ENCODE data around the gene SLC36A2.

The SLC36A2 gene

GRCh38 chr5:151338734-151339133, 8.6 kb downstream of the SLC36A2 start:
- DNase-seq (ENCODE audit: insufficient read length, low spot score), result no peak
- TF ChIP-seq POU2F2 (IDR thresholded peaks at IDR 0.05; ENCODE audit: low read depth, low read length) (no peak), TAF1 (IDR thresholded peaks at IDR 0.05; ENCODE audit: low read depth, low read length) (no peak), POLR2AphosphoS5 (IDR thresholded peaks at IDR 0.05; ENCODE audit: low read depth, low read length) (no peak), SPI1 (IDR thresholded peaks at IDR 0.05; ENCODE audit: low read depth, low read length) (no peak), PAX5 (IDR thresholded peaks at IDR 0.05; ENCODE audit: insufficient read depth, low read length, severe bottlenecking) (no peak)
- FAIRE-seq, result no peak

GRCh38 chr5:151332857-151333256, 14.5 kb downstream of the SLC36A2 start:
- DNase-seq (ENCODE audit: insufficient read length, low spot score) (no peak), FAIRE-seq (no peak)
- TF ChIP-seq POU2F2 (IDR thresholded peaks at IDR 0.05; ENCODE audit: low read depth, low read length) (no peak), SPI1 (IDR thresholded peaks at IDR 0.05; ENCODE audit: low read depth, low read length) (no peak), PAX5 (IDR thresholded peaks at IDR 0.05; ENCODE audit: insufficient read depth, low read length, severe bottlenecking) (no peak), POLR2AphosphoS5 (IDR thresholded peaks at IDR 0.05; ENCODE audit: low read depth, low read length) (no peak), TAF1 (IDR thresholded peaks at IDR 0.05; ENCODE audit: low read depth, low read length) (no peak), POLR2A (IDR thresholded peaks at IDR 0.05; ENCODE audit: low read depth, low read length) (no peak)

- FAIRE-seq, result no peak
- DNase-seq (ENCODE audit: insufficient read length, low spot score), result no peak
- no peak for TF ChIP-seq POLR2AphosphoS5 (IDR thresholded peaks at IDR 0.05; ENCODE audit: low read depth, low read length)
- no peak for TF ChIP-seq SPI1 (IDR thresholded peaks at IDR 0.05; ENCODE audit: low read depth, low read length)
- no peak for TF ChIP-seq POU2F2 (IDR thresholded peaks at IDR 0.05; ENCODE audit: low read depth, low read length)
These were observed 18.6 kb downstream of the SLC36A2 start for GRCh38 chr5:151328734-151329133.

- TF ChIP-seq SPI1 (IDR thresholded peaks at IDR 0.05; ENCODE audit: low read depth, low read length) (no peak), POU2F2 (IDR thresholded peaks at IDR 0.05; ENCODE audit: low read depth, low read length) (no peak), POLR2A (IDR thresholded peaks at IDR 0.05; ENCODE audit: low read depth, low read length) (no peak), TAF1 (IDR thresholded peaks at IDR 0.05; ENCODE audit: low read depth, low read length) (no peak), PAX5 (IDR thresholded peaks at IDR 0.05; ENCODE audit: insufficient read depth, low read length, severe bottlenecking) (no peak), POLR2AphosphoS5 (IDR thresholded peaks at IDR 0.05; ENCODE audit: low read depth, low read length) (no peak)
- FAIRE-seq (no peak), DNase-seq (ENCODE audit: insufficient read length, low spot score) (no peak)
These were observed 19.8 kb downstream of the SLC36A2 start for GRCh38 chr5:151327585-151327984.

GRCh38 chr5:151326266-151326665, 21.1 kb downstream of the SLC36A2 start:
- DNase-seq (ENCODE audit: insufficient read length, low spot score), result no peak
- FAIRE-seq, result no peak
- TF ChIP-seq POU2F2 (IDR thresholded peaks at IDR 0.05; ENCODE audit: low read depth, low read length) (no peak), POLR2AphosphoS5 (IDR thresholded peaks at IDR 0.05; ENCODE audit: low read depth, low read length) (no peak), POLR2A (IDR thresholded peaks at IDR 0.05; ENCODE audit: low read depth, low read length) (no peak), PAX5 (IDR thresholded peaks at IDR 0.05; ENCODE audit: insufficient read depth, low read length, severe bottlenecking) (no peak), TAF1 (IDR thresholded peaks at IDR 0.05; ENCODE audit: low read depth, low read length) (no peak), SPI1 (IDR thresholded peaks at IDR 0.05; ENCODE audit: low read depth, low read length) (no peak)

- TF ChIP-seq TAF1 (IDR thresholded peaks at IDR 0.05; ENCODE audit: low read depth, low read length) (no peak), PAX5 (IDR thresholded peaks at IDR 0.05; ENCODE audit: insufficient read depth, low read length, severe bottlenecking) (no peak)
- DNase-seq (ENCODE audit: insufficient read length, low spot score), result no peak
- FAIRE-seq, result no peak
These were observed 26.9 kb downstream of the SLC36A2 start for GRCh38 chr5:151320481-151320880.

GRCh38 chr5:151318850-151319732, 28.3 kb downstream of the SLC36A2 start:
- FAIRE-seq (peak; percentile 83), DNase-seq (ENCODE audit: insufficient read length, low spot score) (peak; percentile 9)

GRCh38 chr5:151317871-151318270, 29.5 kb downstream of the SLC36A2 start:
- DNase-seq (ENCODE audit: insufficient read length, low spot score), result no peak
- no peak for TF ChIP-seq PAX5 (IDR thresholded peaks at IDR 0.05; ENCODE audit: insufficient read depth, low read length, severe bottlenecking)
- TF ChIP-seq POU2F2 (IDR thresholded peaks at IDR 0.05; ENCODE audit: low read depth, low read length), result no peak
- no peak for TF ChIP-seq POLR2AphosphoS5 (IDR thresholded peaks at IDR 0.05; ENCODE audit: low read depth, low read length)
- TF ChIP-seq SPI1 (IDR thresholded peaks at IDR 0.05; ENCODE audit: low read depth, low read length), result no peak
- no peak for TF ChIP-seq TAF1 (IDR thresholded peaks at IDR 0.05; ENCODE audit: low read depth, low read length)
- TF ChIP-seq POLR2A (IDR thresholded peaks at IDR 0.05; ENCODE audit: low read depth, low read length), result no peak
- FAIRE-seq, result no peak

More at GRCh38 chr5:151318850-151319732, 28.3 kb downstream of the SLC36A2 start:
- no peak for TF ChIP-seq POLR2AphosphoS5 (IDR thresholded peaks at IDR 0.05; ENCODE audit: low read depth, low read length)
- no peak for TF ChIP-seq POLR2A (IDR thresholded peaks at IDR 0.05; ENCODE audit: low read depth, low read length)
- TF ChIP-seq SPI1 (IDR thresholded peaks at IDR 0.05; ENCODE audit: low read depth, low read length), result no peak
- no peak for TF ChIP-seq POU2F2 (IDR thresholded peaks at IDR 0.05; ENCODE audit: low read depth, low read length)
- TF ChIP-seq TAF1 (IDR thresholded peaks at IDR 0.05; ENCODE audit: low read depth, low read length), result no peak
- no peak for TF ChIP-seq PAX5 (IDR thresholded peaks at IDR 0.05; ENCODE audit: insufficient read depth, low read length, severe bottlenecking)

GRCh38 chr5:151315998-151316597, 31.3 kb downstream of the SLC36A2 start:
- TF ChIP-seq PAX5 (IDR thresholded peaks at IDR 0.05; ENCODE audit: insufficient read depth, low read length, severe bottlenecking), result no peak
- no peak for TF ChIP-seq TAF1 (IDR thresholded peaks at IDR 0.05; ENCODE audit: low read depth, low read length)
- no peak for TF ChIP-seq POLR2A (IDR thresholded peaks at IDR 0.05; ENCODE audit: low read depth, low read length)
- TF ChIP-seq POU2F2 (IDR thresholded peaks at IDR 0.05; ENCODE audit: low read depth, low read length), result peak; percentile 50; the same call in 1 of the 2 replicates
- no peak for TF ChIP-seq SPI1 (IDR thresholded peaks at IDR 0.05; ENCODE audit: low read depth, low read length)
- peak; percentile 60 for DNase-seq (ENCODE audit: insufficient read length, low spot score)
- peak; percentile 75 for FAIRE-seq
